HEK293 (cell line): ENCODE measurements around the gene TOMM40.

ENCODE experiments used
- CTCF ChIA-PET: fragments of 350-600 bp; formaldehyde crosslinking; extraction: SDS; loops from one replicate; lab custom pipeline; 2021; ENCODE audit warnings: antibody characterized with exemption; lab: Yijun Ruan, JAX
- POLR2A ChIA-PET: fragments of 300-600 bp; formaldehyde crosslinking; extraction: SDS; loops from one replicate; lab custom pipeline; 2020; ENCODE audit warnings: antibody characterized with exemption, inconsistent platforms; lab: Yijun Ruan, JAX
- H3K27ac ChIP-seq: fragments of 200-500 bp; sonication (Bioruptor generic); 2 replicates; pipeline ENCODE4 v1.5.1; 2014; ENCODE audit warnings: low read depth, low read length, control low read depth, inconsistent platforms; ENCODE audit errors: extremely low read depth
- H3K36me3 ChIP-seq, 2 experiments: fragments of 200-500 bp in 1 of 2; sonication (Bioruptor generic) in 1 of 2; 1 replicate in 1 of 2; 2 replicates in 1 of 2; pipeline ENCODE4 v1.5.1; 2014 to 2017; ENCODE audit warnings: inconsistent platforms in 2 of 2, low read length in 2 of 2; ENCODE audit not compliant: control insufficient read depth in 2 of 2, insufficient read depth in 1 of 2
- H3K4me1 ChIP-seq: fragments of 200-500 bp; sonication (Bioruptor generic); 2 replicates; pipeline ENCODE4 v1.5.1; 2014; ENCODE audit warnings: mild to moderate bottlenecking, low read length, inconsistent platforms; ENCODE audit not compliant: control insufficient read depth, insufficient read depth
- H3K4me3 ChIP-seq: 2 replicates; pipeline ENCODE4 v1.5.1; 2011; ENCODE audit warnings: low read depth, mild to moderate bottlenecking, control low read depth, low read length, moderate library complexity
- H3K9me3 ChIP-seq: fragments of 200-500 bp; sonication (Bioruptor generic); 2 replicates; pipeline ENCODE4 v1.5.1; 2014; ENCODE audit warnings: low read depth, low read length, inconsistent platforms; ENCODE audit not compliant: control insufficient read depth, insufficient read depth
- BCL11A ChIP-seq: fragments of 450-650 bp; formaldehyde crosslinking; IDR thresholded peaks from 2 replicates; pipeline ENCODE4 v1.5.1; 2016; ENCODE audit warnings: low read depth, missing biosample characterization, missing genetic modification characterization
- BCL11B ChIP-seq: fragments of 450-650 bp; formaldehyde crosslinking; IDR thresholded peaks from 2 replicates; pipeline ENCODE4 v1.5.1; 2016; ENCODE audit warnings: low read depth, missing biosample characterization, missing genetic modification characterization
- CTCF ChIP-seq: fragments of 450-650 bp; formaldehyde crosslinking; IDR thresholded peaks from 2 replicates; pipeline ENCODE4 v1.5.1; 2016; ENCODE audit warnings: missing biosample characterization, missing genetic modification characterization
- EGR2 ChIP-seq: fragments of 450-650 bp; formaldehyde crosslinking; IDR thresholded peaks from 2 replicates; pipeline ENCODE4 v1.5.1; 2016; ENCODE audit warnings: low read depth, missing biosample characterization, missing genetic modification characterization
- GFI1B ChIP-seq: fragments of 450-650 bp; formaldehyde crosslinking; IDR thresholded peaks from 2 replicates; pipeline ENCODE4 v1.5.1; 2016; ENCODE audit warnings: missing biosample characterization, missing genetic modification characterization
- HOXA7 ChIP-seq: sonication (generic); formaldehyde crosslinking; IDR thresholded peaks from 2 replicates; pipeline ENCODE4 v1.8.1; 2022; ENCODE audit warnings: missing genetic modification reagents, borderline replicate concordance
- REPIN1 ChIP-seq: fragments of 450-650 bp; formaldehyde crosslinking; IDR thresholded peaks from 2 replicates; pipeline ENCODE4 v1.5.1; 2017; ENCODE audit warnings: missing biosample characterization, missing genetic modification characterization, low read depth
- REST ChIP-seq: fragments of 450-650 bp; formaldehyde crosslinking; IDR thresholded peaks from 2 replicates; pipeline ENCODE4 v1.5.1; 2016; ENCODE audit warnings: missing biosample characterization, missing genetic modification characterization
- ZBTB17 ChIP-seq: fragments of 450-650 bp; formaldehyde crosslinking; IDR thresholded peaks from 2 replicates; pipeline ENCODE4 v1.5.1; 2016; ENCODE audit warnings: missing biosample characterization, missing genetic modification characterization
- ZIC2 ChIP-seq: fragments of 450-650 bp; formaldehyde crosslinking; IDR thresholded peaks from 2 replicates; pipeline ENCODE4 v1.5.1; 2016; ENCODE audit warnings: missing biosample characterization, missing genetic modification characterization
- ZNF239 ChIP-seq: fragments of 450-650 bp; formaldehyde crosslinking; IDR thresholded peaks from 2 replicates; pipeline ENCODE4 v1.5.1; 2016; ENCODE audit warnings: missing biosample characterization, missing genetic modification characterization
- ZNF600 ChIP-seq: fragments of 450-650 bp; formaldehyde crosslinking; IDR thresholded peaks from 2 replicates; pipeline ENCODE4 v1.5.1; 2016; ENCODE audit warnings: missing biosample characterization, missing genetic modification characterization
- ZNF654 ChIP-seq: fragments of 450-650 bp; formaldehyde crosslinking; IDR thresholded peaks from 2 replicates; pipeline ENCODE4 v1.5.1; 2016; ENCODE audit warnings: low read depth, missing biosample characterization, missing genetic modification characterization
- ZNF768 ChIP-seq: fragments of 450-650 bp; formaldehyde crosslinking; IDR thresholded peaks from 2 replicates; pipeline ENCODE4 v1.5.1; 2018; ENCODE audit warnings: missing biosample characterization, mild to moderate bottlenecking, missing genetic modification characterization
- TF ChIP-seq, protein P1 (sequence below): fragments of 450-650 bp; IDR thresholded peaks from 2 replicates; pipeline ENCODE4 v1.5.1; 2018; ENCODE audit warnings: missing biosample characterization, mild to moderate bottlenecking, missing genetic modification characterization

Gene TOMM40

GRCh38 chr19:44903602-44904425 is 12.8 kb downstream of the TOMM40 start:
- POLR2A ChIA-PET, result interaction anchor here (1.2 kb wide), 1 partner anchor 13 kb away, joined by 4 read pairs; the partner anchor contains the start of gene TOMM40
- H3K36me3 ChIP-seq, result peaks cover 22 to 34% of the 10 kb centered on the region in 2 experiments; a peak in 2 of 3 replicates
- CTCF ChIA-PET, result interaction anchor here (0.6 to 5.0 kb wide), 33 partner anchors 9 to 707 kb away, joined by 3 to 101 read pairs (median 4); partner anchors contain the start of genes APOC1, APOC2, CLPTM1 and TOMM40
- no peak for TF ChIP-seq REST
- TF ChIP-seq ZBTB17 (tag by site-specific recombination), result peak; percentile 55
- TF ChIP-seq, protein P1, sequence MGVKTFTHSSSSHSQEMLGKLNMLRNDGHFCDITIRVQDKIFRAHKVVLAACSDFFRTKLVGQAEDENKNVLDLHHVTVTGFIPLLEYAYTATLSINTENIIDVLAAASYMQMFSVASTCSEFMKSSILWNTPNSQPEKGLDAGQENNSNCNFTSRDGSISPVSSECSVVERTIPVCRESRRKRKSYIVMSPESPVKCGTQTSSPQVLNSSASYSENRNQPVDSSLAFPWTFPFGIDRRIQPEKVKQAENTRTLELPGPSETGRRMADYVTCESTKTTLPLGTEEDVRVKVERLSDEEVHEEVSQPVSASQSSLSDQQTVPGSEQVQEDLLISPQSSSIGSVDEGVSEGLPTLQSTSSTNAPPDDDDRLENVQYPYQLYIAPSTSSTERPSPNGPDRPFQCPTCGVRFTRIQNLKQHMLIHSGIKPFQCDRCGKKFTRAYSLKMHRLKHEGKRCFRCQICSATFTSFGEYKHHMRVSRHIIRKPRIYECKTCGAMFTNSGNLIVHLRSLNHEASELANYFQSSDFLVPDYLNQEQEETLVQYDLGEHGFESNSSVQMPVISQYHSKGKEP (tag by site-specific recombination), result no peak
- TF ChIP-seq GFI1B (tag by site-specific recombination), result no peak
- TF ChIP-seq ZNF600, result peak; percentile 20; the same call in 1 of the 2 replicates
- TF ChIP-seq BCL11A (tag by site-specific recombination), result peak; percentile 96
- TF ChIP-seq ZIC2 (tag by site-specific recombination), result no peak
- no peak for TF ChIP-seq ZNF239 (tag by site-specific recombination)
- TF ChIP-seq REPIN1 (tag by site-specific recombination), result no peak
- TF ChIP-seq ZNF654, result peak; percentile 49
- no peak for TF ChIP-seq HOXA7
- TF ChIP-seq BCL11B (tag by site-specific recombination), result peak; percentile 98
- peak; percentile 88 for TF ChIP-seq CTCF (tag by site-specific recombination)
- no peaks in the 10 kb centered on the region for H3K9me3 ChIP-seq
- no peak overlapping the region for H3K27ac ChIP-seq
- H3K4me3 ChIP-seq, result no peak overlapping the region
- H3K4me1 ChIP-seq, result peaks cover 6% of the 10 kb centered on the region; the same call in 1 of the 2 replicates

- H3K9me3 ChIP-seq, result no peaks in the 10 kb centered on the region
- ChIA-PET CTCF (interaction anchor here (0.5 to 5.0 kb wide), 31 partner anchors 9 to 621 kb away, joined by 3 to 101 read pairs (median 4); partner anchors contain the start of genes APOC1, APOC2, CLPTM1 and TOMM40), POLR2A (interaction anchor here (0.5 to 1.2 kb wide), 2 partner anchors 14 to 384 kb away, joined by 4 to 5 read pairs; partner anchors contain the start of gene TOMM40)
- peaks cover 6% of the 10 kb centered on the region; the same call in 1 of the 2 replicates for H3K4me1 ChIP-seq
- peaks cover 15 to 30% of the 10 kb centered on the region in 2 experiments; a peak in 2 of 3 replicates for H3K36me3 ChIP-seq
- no peak overlapping the region for H3K4me3 ChIP-seq
- no peak overlapping the region for H3K27ac ChIP-seq
- TF ChIP-seq EGR2 (tag by site-specific recombination) (no peak), CTCF (tag by site-specific recombination) (peak; percentile 32), ZNF768 (peak; percentile 89)
These were observed 13.5 kb downstream of the TOMM40 start for GRCh38 chr19:44904426-44904994.
